Stimulated activated CD4-positive, alpha-beta T cell treated with anti-CD3 and anti-CD28 coated beads, Interleukin-1b, Interleukin-23, amount 100 ng/mL, for 1 hour (primary cell): ENCODE measurements around the gene SPTLC1.
"Not testable (repeated sequence)": the region's sequence is repeated elsewhere in the genome, so short reads cannot be mapped to it uniquely, and the experiment has no call there.

ENCODE experiments used
- DNase-seq, 2 donors: peaks; one replicate each; pipeline ENCODE4 v3.0.0-alpha.2; 2020; ENCODE audit warnings: low read depth in 2 of 2

The SPTLC1 gene

DNA sequence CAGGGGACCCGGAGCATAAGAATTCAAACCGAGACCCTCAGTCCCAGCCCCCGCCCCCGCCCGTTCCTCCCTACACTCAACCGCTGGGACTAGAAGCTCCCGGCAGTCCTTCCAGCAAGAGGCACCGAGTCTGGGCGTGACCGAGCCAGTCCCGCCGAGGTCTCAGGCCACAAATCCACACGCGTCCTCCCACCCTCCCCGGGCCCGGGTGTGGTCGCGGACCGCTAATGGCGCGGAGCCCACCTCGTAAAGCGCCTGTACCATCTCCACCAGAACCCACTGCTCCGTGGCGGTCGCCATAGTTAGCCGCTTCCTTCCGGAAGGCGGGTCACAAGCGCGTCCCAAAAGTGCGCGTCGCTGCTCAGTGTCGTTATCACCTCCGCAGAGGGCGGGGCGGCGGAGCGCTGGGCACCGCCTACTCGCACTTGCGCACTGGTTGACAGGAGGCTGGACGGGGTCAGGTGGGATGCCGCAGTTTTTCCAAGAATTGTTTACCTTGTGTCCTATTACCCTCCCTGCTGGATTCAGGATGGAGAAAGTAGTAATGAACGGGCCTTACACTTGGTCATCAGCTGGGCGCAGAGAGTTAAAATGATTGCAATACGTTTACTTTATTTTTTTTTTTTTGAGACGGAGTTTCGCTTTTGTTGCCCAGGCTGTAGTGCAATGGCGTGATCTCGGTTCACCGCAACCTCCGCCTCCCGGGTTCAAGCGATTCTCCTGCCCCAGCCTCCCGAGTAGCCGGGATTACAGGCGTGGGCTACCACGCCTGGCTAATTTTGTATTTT is at the start of gene SPTLC1:
TSS of gene SPTLC1 (minus strand) at position 343 of the 788 bp plus-strand sequence. CDS start at position 300, 43 bp downstream.
- DNase-seq, result peak; percentile 74 to 80

DNA sequence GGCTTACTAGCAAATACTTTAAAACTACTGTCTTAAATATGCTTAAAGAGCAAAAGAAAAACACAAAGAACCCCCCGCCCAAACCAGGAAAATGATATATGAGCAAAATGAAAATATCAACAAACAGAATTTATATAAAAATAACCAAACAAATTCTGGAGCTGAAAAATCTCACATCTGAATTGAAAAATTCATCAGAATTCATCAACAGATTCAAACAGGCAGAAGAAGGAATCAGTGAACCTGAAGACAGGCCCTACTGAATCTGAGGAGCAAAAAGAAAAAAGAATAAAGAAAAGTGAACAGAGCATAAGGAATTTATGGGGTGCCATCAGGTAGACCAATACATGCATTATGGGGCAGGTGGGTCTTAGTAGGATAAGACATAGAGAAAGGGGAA is 49.8 kb upstream of the SPTLC1 start:
- no peak for DNase-seq

DNA sequence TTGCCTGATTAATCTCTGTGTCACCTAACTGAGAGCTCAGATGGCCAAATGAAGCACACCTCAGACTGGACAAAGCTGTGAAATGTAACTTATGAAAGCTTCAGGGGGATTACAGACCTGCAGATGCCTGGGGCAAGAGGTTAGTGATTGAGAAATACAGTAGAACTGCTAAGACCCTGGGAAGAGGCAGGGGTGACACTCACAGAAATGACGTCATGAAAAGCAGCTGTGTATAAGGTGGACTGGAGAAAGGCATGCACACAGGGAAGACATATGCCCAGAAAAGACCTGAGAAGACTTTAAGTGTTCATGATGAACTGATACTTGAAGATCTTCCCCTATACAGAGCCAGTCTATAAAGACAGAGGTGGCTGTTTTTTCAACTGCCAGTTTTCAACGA is 49.3 kb upstream of the SPTLC1 start:
- DNase-seq, result no peak

DNA sequence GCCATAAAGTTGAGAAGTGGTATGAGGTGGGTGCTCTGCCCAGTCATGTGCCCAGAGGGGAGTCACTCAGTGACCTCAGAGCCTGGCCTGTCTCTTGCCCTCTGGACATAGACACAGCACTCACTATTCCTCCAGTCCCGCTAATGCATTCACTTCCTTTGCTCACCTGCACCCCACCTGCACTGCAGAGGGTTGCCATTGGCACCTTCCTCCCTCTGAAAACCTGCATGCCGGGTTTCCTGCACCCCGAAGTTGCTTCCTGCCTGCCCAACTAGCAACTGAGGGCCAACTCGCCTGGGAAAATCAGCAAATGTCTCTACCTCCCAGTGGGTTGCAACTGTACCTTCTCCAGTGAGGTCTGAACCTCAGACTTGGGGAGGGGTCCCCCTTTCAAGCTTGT is 48.1 kb upstream of the SPTLC1 start:
- no peak for DNase-seq

DNA sequence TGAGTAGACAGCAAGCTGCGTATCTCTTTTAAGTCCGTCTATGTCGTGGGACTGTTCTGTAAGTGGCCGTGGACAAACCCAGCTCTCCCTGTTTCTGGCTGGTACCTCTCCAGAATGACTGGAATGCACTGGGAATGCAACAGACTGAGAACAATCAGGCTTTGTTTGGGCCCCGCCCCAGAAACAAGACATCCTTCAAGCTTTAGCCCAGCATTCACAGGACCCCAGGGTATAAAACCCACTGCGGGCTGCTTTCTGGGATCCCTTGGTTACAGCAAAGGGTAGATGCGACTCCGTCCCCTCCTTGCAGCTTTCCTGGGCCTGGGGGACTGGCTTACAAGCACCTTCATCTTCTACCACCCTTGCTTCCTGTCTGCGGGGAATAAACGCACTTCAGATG is 45.6 kb upstream of the SPTLC1 start:
- DNase-seq, result no peak

GRCh38 chr9:92159058-92159457 is 43.8 kb upstream of the SPTLC1 start:
- no peak for DNase-seq

DNA sequence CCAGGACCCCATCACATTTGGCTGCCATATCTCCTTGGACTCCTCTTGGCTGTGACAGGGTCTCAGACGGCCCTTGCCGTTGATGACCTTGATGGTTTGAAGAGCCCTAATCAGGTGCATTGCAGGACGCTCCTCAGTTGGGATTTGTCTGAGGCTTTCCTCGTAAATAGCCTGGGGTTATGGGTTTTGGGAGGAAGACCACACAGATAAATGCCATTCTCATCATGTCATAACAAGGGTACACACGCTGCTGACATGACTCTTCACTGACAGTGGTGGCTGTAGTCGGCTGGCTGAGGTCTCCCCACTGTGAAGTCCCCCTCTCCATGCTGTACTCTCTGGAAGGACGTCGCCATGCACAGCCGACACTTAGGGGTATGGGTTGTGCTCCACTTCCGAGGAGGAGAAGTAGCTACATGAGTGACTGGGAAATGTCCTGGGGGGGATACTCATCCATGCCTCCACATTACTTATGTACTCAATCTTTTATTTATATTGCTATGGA is 42.9 kb upstream of the SPTLC1 start:
- DNase-seq, result no peak

- not testable (repeated sequence) for DNase-seq
These were observed 40.5 kb upstream of the SPTLC1 start for GRCh38 chr9:92155736-92156135.

GRCh38 chr9:92155221-92155620 is 40.0 kb upstream of the SPTLC1 start:
- DNase-seq, result no peak

- not testable (repeated sequence) for DNase-seq
These were observed 38.5 kb upstream of the SPTLC1 start for GRCh38 chr9:92153466-92154415.

DNA sequence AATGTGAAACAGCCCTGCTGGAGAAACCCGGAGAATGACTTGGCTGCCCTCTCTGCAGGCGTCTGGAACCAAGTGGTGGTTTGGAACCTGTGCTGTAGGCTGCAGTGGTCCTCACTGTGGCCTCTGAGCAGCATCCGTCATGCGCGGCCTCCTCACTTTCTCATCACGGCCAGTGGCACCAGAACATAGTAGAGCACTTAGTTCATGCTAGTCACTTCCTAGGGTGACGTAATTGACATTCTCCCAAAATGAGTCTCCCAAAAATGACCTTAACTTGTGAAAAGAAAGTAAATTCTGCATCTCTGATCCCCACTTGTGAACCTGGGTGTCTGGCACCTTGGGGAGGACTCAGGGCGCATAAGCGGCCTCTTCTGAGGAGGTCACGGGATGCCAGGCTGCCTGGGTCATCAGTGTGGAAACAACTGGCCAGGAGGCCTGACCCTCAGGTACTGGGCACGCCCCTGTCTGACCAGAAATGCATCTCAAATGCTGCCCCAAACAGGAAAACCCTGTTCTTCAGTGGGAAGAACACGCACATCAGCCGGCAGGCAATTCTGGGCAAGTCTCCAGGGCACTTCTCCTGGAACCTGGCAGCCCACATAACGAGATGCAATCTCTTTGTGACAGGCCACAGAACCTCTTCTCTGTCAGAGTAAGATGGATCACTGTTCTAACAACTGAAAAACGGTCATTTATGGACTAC is 36.6 kb upstream of the SPTLC1 start:
- DNase-seq, result no peak

GRCh38 chr9:92150501-92151470 is 35.6 kb upstream of the SPTLC1 start:
- DNase-seq, result not testable (repeated sequence)

- DNase-seq, result no peak
These were observed 32.6 kb upstream of the SPTLC1 start for GRCh38 chr9:92147852-92148180.

GRCh38 chr9:92147030-92147851 is 32.0 kb upstream of the SPTLC1 start:
- DNase-seq, result no peak

- DNase-seq, result no peak
These were observed 31.4 kb upstream of the SPTLC1 start for GRCh38 chr9:92146610-92147009.

GRCh38 chr9:92145784-92146183 is 30.6 kb upstream of the SPTLC1 start:
- DNase-seq, result not testable (repeated sequence)

- DNase-seq, result no peak
These were observed 27.1 kb upstream of the SPTLC1 start for GRCh38 chr9:92142329-92142728.

DNA sequence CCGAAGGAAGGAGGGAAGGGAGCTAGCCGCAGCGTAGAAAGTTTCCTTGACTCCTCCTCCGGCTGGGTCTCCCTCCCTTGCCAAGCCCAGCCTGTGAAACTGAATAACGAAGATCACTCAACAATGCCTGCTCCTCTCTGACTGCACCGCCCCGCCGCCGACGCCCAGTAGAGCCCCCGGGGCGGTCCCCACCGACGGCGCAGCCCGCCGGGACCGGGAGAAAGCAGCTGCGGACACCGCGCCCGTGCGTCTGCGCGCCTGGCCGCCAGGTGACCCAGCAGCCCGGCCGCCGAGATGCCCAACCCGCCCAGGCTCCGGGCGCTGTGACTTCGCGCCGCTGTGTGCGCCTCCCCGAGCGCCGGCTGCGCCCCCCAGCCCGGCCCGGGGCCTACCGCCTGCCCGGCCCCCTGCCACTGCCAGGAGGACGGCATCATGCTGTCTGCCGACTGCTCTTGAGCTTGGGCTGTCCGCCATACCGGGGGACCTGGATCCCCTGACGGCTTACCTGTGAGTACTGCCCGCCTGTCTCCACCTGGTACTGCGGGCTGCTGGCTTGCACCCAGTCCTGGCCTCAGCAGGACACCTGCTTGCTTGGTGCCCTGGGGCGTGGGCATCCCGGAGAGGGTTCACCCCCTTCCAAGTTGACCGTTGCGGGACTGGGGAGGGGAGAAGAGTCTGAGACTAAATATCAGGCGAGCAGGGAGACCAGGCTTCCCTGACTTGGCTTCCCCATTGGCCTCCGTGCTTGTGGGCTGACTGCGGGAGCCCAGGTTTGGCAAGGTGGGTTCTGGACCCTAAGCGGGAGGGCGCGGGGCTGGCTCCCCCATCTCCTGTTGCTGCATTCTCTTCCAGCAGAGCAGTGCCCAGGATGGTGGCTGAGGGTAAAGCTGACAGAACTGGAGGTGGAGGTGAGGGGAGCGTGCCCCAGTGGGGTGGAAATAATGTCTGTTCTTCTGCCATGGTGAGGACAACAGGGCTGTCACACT is 26.2 kb upstream of the SPTLC1 start:
- no peak for DNase-seq

GRCh38 chr9:92140754-92141143 is 25.5 kb upstream of the SPTLC1 start:
- DNase-seq, result no peak
